Measurements from ENCODE around the gene ELMO1. TPM values are rescaled to one million over a fixed set of nuclear protein-coding genes. Genes with fewer than 3 reads are reported as not detected.

ELMO1 gene
- total RNA-seq, 2 donors from 2014 or later = 10.9 to 56.0 TPM

DNA sequence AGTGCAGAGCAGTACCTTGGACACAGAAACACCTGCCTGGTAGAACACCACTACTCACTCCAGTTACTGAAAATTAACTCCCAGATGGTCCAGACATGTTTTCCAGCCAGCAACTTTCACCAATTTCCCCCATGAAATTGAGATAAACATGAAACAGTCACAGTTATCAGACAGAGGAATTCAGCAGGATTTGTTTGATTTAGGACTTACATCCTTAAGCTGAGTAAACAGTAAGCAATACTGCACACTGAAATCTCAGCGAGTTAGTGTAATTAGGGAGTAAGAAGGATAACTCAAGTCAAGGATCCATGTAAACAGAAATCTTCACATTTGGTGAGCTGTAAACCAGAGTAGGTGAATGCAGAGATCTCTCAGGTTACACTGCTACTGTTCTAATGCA, 353.5 kb downstream of the ELMO1 start:
- no peak for TF ChIP-seq POLR2A (IDR thresholded peaks at IDR 0.05)
- TF ChIP-seq, protein P1, sequence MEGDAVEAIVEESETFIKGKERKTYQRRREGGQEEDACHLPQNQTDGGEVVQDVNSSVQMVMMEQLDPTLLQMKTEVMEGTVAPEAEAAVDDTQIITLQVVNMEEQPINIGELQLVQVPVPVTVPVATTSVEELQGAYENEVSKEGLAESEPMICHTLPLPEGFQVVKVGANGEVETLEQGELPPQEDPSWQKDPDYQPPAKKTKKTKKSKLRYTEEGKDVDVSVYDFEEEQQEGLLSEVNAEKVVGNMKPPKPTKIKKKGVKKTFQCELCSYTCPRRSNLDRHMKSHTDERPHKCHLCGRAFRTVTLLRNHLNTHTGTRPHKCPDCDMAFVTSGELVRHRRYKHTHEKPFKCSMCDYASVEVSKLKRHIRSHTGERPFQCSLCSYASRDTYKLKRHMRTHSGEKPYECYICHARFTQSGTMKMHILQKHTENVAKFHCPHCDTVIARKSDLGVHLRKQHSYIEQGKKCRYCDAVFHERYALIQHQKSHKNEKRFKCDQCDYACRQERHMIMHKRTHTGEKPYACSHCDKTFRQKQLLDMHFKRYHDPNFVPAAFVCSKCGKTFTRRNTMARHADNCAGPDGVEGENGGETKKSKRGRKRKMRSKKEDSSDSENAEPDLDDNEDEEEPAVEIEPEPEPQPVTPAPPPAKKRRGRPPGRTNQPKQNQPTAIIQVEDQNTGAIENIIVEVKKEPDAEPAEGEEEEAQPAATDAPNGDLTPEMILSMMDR (IDR thresholded peaks at IDR 0.05) = no peak
- Histone ChIP-seq H3K27me3 (no peaks in the 10 kb centered on the region), H3K4me1 (peaks cover 18% of the 10 kb centered on the region), H3K4me3 (no peak overlapping the region), H3K36me3 (replicated peaks in 1 of 2; ENCODE audit: insufficient read depth in 1 of 2, low read depth in 2 of 2) (no peaks in the 10 kb centered on the region), H3K27ac (no peak overlapping the region), H3K9me3 (no peaks in the 10 kb centered on the region)
- intact Hi-C loops (cut with DNase I) = no loop called here
- 20 to 32% methylated on average over 1 of the region's 1 CpG for WGBS, 2 donors
- no peak for ATAC-seq
- DNase-seq = no peak

DNA sequence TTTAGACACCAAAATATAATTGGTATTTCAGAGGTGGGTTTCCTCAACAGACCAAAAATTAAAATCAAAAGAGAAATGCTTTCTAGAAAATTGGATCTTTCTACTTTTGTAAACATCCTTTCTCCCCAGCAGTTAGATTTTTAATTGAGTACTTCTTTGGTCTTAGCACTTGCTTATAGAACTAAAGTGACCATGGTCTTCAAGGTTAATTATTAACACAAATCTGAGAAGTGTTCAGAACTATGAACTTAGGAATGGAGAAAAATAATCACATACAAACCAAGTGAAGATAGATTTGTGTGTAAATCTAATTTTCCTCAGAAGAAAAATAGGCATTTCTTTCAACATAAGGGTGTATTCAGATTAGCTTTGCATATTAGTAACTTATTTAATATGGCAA, 355.4 kb downstream of the ELMO1 start:
- H3K27me3 ChIP-seq = no peaks in the 10 kb centered on the region
- ATAC-seq (no peak), DNase-seq (no peak)
- TF ChIP-seq POLR2A (IDR thresholded peaks at IDR 0.05) = no peak
- TF ChIP-seq, protein P1 (IDR thresholded peaks at IDR 0.05) = no peak
- H3K36me3 ChIP-seq (replicated peaks in 1 of 2; ENCODE audit: insufficient read depth in 1 of 2, low read depth in 2 of 2) = no peaks in the 10 kb centered on the region
- H3K27ac ChIP-seq = no peak overlapping the region
- intact Hi-C loops (cut with DNase I) = no loop called here
- H3K4me3 ChIP-seq = no peak overlapping the region
- no peaks in the 10 kb centered on the region for H3K9me3 ChIP-seq
- H3K4me1 ChIP-seq = peaks cover 23% of the 10 kb centered on the region

DNA sequence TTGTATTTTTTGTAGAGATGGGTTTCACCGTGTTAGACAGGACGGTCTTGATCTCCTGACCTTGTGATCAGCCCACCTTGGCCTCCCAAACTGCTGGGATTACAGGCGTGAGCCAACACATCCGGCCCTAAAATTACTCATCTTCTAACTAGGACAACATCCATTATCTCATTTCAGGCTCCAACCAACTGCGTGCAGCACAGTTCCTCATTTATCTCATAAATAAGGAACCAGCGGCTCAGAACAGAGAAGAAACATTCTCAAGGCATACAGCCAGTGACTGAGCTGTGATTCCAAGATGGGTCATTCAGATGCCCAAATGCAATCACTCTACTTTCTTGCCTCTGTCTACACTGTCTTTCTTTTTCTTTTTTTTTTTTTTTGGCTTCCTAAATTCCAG, 356.1 kb downstream of the ELMO1 start:
- Histone ChIP-seq H3K4me3 (no peak overlapping the region), H3K9me3 (no peaks in the 10 kb centered on the region), H3K36me3 (replicated peaks in 1 of 2; ENCODE audit: insufficient read depth in 1 of 2, low read depth in 2 of 2) (no peaks in the 10 kb centered on the region), H3K4me1 (peaks cover 23% of the 10 kb centered on the region), H3K27ac (no peak overlapping the region), H3K27me3 (no peaks in the 10 kb centered on the region)
- TF ChIP-seq, protein P1 (IDR thresholded peaks at IDR 0.05) = no peak
- TF ChIP-seq POLR2A (IDR thresholded peaks at IDR 0.05) = no peak
- ATAC-seq (no peak), DNase-seq (peak in 2 of 4 donors; percentile 12 to 40)
- WGBS, 2 donors = 75 to 86% methylated on average over 6 of the region's 6 CpGs
- intact Hi-C loops (cut with DNase I) = no loop called here

- H3K27ac ChIP-seq = peak overlapping the region in 1 of 4 donors; percentile 19
- no peaks in the 10 kb centered on the region for H3K27me3 ChIP-seq
- H3K9me3 ChIP-seq = no peaks in the 10 kb centered on the region
- H3K36me3 ChIP-seq (replicated peaks in 1 of 2; ENCODE audit: insufficient read depth in 1 of 2, low read depth in 2 of 2) = no peaks in the 10 kb centered on the region
- no peak for TF ChIP-seq POLR2A (IDR thresholded peaks at IDR 0.05)
- TF ChIP-seq, protein P1 (IDR thresholded peaks at IDR 0.05) = no peak
- peak in 1 of 4 donors; percentile 13 for DNase-seq
- H3K4me3 ChIP-seq = no peak overlapping the region
- intact Hi-C loops (cut with DNase I) = no loop called here
- ATAC-seq = peak; percentile 84
- H3K4me1 ChIP-seq = peaks cover 23% of the 10 kb centered on the region
- WGBS, 2 donors = 75 to 86% methylated on average over 4 of the region's 4 CpGs
Measured at GRCh38 chr7:37089972-37090371, 358.7 kb downstream of the ELMO1 start.

DNA sequence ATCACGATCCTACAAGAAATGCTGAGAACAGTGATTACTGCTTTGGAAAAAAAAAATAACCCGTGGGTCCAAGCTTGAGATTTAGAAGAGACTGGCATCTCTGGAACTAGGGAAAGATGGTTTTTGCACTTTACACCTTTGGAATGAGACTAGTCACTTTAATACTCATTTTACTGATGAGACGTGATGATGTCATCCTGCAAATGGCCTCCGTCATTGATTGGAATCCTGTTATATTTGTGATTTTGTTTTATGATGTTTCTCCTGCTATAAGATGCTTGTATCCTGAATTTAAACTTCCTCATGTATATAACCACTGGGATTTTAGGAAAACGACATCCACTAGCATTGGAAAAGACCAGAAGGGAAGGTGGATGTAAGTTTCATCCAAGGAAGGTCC, 363.1 kb downstream of the ELMO1 start:
- intact Hi-C loops (cut with DNase I) = no loop called here
- H3K27ac ChIP-seq = no peak overlapping the region
- H3K36me3 ChIP-seq (replicated peaks in 1 of 2; ENCODE audit: insufficient read depth in 1 of 2, low read depth in 2 of 2) = no peaks in the 10 kb centered on the region
- peaks cover 9% of the 10 kb centered on the region for H3K4me1 ChIP-seq
- no peak overlapping the region for H3K4me3 ChIP-seq
- ATAC-seq (no peak), DNase-seq (no peak)
- no peaks in the 10 kb centered on the region for H3K27me3 ChIP-seq
- TF ChIP-seq, protein P1 (IDR thresholded peaks at IDR 0.05) = no peak
- TF ChIP-seq POLR2A (IDR thresholded peaks at IDR 0.05) = no peak
- WGBS, 2 donors = 83 to 85% methylated on average over 5 of the region's 5 CpGs
- H3K9me3 ChIP-seq = no peaks in the 10 kb centered on the region

Measured in body of pancreas (tissue), 4 donors.